ENCODE results near the gene ST3GAL6.
"Not testable (repeated sequence)": the region's sequence is repeated elsewhere in the genome, so short reads cannot be mapped to it uniquely, and the experiment has no call there.

The ST3GAL6 gene

DNA sequence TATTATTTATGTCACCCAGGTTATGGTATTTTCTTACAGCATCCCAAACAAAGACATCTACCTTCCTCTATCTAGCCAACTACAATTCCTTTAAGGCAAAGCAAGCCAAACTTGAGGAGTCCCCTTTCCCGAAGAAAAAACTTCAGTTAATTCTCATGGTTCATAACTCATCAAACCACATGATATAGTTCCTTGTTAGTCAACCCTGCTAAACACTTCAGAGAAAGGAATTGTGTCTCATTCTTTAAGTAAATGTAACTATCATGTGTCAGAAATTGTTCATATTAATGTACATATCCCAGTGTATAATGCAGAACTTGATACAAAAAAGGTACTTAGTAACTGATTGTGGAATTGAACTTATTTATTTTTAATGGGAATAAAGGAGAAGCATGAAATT lies 44.4 kb downstream of the ST3GAL6 start:
- DNase-seq: no peak

DNA sequence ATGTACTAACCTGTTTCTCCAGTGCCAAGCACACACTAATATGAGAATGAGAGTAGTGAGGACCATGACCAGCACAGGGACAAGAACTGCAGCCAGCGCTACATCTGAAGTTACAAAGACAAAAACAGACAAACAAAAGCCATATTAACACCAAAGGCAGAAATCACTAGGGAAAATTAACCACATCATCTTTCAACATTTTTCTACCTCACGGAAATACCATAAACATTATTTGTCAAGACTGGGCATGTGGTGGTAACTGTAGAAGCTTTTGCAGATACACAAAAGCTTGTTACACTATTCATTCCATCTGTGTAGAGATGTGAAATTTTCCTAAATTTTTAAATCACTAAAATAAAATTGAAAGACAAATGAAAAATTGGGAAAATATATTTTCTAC lies 44.9 kb downstream of the ST3GAL6 start:
- DNase-seq: no peak

DNA sequence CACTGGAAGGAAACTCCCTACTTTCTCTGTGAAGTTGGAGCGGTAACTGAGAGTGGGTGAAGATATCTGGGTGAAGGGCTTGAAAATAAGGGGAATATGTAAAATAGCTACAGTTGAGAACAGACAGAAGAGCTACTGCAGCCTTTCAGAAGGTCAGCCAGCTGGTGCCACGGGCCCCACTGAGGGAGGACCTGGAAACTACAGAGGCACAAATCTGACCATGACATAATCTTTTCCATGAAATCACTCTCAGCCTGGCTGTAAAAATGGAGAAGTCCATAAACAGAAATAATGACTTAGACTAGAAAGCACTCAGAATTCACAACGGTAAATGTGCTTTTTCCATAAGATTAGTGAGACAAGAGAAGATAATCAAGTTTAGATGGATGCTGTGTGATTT lies 46.4 kb downstream of the ST3GAL6 start:
- DNase-seq: no peak

DNA sequence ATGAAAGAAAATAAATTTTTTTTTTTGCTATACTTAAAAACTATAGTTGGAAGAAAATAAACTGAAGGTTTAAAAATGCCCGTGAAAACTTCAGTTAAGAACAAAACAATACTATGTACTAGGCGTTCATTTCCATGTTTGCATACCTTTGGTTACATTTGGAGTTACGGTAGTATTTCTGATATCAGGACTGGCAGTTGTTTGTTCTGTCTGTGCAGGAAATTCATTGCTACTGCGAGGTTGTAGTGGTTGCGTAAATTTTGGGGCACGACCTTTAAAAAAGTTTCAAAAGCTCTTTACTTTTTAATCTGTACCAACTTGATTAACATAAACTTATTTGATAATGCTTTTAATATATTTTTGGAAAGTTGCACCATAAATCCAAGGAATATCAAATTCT lies 47.9 kb downstream of the ST3GAL6 start:
- DNase-seq: no peak

DNA sequence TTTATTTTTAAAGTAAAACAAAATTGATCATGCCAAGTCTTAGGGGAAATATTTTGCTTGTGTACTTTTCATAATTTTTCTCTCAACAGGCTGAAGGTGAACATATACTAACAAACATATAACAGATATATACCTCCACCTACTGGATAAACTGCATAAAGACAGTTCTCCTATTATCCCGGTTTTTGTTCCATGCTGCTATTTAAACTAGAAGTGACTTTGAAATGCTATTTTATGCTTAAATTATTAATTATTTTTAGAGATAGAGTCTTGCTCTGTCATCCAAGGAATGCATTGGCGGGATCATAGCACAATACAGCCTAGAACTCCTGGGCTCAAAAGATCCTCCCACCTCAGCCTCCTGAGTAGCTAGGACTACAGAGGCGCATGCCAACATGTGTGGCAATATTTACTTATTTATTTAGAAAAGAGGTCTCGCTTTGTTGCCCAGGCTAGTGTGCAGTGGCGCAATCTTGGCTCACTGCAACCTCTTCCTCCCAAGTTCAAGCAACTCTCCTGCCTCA lies 49.8 kb downstream of the ST3GAL6 start:
- DNase-seq: peak; percentile 58

DNA sequence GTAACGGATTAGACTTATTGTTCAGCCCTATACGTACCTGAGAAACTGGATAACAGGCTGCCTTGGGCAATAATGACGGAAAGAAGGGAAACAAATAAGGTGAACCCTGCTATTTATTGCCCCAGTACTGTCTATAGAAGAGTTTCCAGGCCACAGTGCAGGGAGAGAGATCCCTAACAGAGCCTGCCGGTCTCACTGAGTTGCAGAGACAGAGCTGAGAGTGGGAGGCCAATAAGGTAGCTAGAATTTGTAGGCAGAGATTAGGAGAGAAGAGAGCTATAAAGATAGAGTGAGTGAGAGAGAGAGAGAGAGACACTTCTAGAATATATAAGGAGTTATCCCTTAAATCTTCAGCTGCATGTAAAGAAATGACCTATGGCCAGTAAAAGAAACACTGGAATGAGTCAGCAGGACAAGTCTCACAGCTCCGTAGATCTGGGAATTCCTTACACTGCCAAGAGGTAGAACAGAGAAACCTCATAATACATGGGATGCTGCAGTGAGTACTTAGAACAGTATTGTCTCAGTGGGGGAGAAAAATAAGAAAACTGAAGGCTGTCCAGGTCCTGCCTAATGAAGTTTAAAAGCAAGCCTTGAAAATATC lies 51.8 kb downstream of the ST3GAL6 start:
- DNase-seq: no peak

DNA sequence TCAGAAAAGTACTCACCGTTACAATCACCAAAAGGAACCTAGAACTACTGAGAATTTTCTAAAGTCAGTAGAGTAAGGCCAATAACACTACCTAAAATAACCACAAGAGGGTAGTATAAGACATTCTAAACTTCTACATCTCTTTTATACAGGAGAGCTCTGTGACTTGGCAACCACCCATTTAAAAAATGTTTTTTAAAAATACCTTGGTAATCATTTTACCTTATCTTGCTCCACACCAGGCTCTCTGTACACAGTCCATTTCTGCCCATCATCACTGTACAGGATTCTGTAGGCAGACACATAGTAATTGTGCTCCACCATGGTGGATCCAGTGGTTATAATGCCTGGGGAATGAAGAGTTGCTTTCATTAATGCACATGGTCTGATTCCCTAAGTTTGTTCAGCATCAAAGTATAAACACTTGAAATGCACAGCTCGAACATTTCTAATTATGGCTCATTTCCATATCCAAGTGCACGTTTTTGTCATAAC lies 54.5 kb downstream of the ST3GAL6 start:
- peak; percentile 85 for DNase-seq

DNA sequence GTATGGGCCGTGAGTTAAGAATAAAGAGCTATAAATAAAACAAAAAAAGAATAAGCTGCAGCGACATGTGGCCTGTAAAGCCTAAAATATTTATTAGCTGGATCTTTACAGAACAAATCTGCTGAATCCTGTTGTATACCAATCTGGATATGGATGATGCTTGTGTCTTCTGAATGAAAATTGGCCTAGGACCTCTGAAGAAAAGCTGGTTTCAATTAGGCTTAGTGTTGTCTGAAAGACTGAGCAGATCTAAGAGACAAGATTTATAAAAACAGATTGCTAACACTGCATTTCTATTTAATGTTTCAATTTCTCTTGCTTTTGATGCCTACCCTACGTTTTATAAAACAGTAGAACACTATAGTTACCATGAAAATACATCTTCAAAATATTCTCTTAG lies 57.9 kb downstream of the ST3GAL6 start:
- no peak for DNase-seq

DNA sequence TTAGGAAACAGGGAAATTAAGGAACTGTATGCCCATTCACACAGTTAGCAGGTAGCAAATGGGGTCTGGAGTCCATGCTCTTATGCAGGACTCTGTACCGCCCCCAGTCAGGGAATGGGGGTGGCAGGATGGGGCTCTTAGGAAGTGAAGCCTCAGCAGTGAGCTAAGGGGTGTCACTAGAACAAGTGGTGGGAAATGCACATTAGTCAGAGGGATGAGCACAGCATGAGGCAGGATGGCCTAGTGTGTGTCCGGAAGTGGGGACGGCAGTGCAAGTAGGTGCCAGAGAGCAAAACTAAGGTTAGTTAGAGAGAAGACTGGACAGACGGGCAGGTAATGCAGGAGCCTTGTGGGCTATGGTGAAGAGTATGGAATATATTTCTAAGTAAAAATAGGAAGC lies 60.7 kb downstream of the ST3GAL6 start:
- no peak for DNase-seq

DNA sequence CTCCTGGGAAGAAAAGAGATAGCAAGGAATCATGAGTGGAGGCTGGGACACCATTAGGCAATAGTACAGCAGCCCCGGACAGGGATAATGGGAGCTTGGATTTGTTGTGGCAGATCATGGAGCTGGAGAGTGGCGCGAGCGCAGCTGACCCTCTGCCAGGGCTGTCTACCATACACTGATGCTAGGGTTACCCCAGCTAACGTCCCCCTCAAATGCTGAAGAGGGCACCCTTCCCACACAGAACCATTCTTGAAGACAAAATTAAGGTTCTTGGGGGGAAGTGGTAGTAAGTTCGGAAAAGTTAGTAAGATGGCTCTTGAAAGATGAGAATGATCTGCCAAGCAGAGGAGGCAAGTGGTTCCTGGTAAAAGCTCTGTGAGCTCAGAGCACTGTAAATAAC lies 61.1 kb downstream of the ST3GAL6 start:
- no peak for DNase-seq

DNA sequence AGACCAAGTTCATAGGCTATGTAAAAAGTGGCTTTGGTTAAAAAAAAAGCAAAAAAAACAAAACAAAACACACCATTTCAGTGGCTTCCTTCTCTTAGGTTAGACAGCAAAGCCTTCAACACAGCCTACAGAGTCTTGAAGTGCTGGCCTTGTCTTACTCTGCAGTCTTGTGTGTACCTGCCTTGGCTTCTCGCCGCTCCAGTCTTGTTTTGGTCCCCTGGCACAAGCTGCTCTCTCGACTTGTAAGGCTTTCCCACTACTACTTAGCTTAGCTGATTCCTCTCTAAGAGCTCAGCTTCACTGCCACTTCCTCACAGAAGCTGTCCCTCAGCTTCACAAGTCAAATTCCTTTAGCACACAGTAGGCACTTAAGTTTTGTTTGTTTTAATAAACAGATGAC lies 63.0 kb downstream of the ST3GAL6 start:
- no peak for DNase-seq

DNA sequence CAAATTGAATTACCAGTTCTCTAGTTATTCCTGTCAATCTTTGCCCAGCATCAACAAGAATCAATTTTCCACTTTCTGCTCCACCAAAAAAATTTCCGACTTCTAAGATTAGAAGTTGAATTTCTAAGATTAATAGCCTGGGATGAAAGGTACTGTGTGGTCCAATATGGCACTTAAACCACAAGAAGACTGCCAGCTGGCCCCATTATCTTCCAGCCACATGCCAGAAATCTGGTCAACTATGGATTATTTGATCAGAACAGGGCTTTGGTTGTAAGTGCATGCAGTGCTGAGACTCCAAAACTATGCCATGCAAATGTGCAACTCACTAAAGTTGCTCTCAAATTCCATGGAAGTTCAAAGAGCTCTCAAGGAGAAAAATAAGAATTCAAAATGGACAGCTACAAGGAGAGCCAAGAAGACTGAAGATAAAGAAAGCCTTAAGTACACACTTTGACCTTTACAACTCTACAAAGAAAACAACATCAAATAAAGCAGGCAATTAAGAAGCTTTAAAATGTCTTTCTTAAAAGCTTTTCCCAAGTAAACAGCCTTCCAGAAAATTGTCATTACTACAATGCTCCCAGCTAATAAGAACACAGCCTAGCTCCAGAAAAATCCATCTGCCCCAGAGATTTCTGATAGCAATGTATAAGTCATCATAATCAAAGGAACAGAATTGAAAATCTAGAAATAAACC lies 64.2 kb downstream of the ST3GAL6 start:
- no peak for DNase-seq

DNA sequence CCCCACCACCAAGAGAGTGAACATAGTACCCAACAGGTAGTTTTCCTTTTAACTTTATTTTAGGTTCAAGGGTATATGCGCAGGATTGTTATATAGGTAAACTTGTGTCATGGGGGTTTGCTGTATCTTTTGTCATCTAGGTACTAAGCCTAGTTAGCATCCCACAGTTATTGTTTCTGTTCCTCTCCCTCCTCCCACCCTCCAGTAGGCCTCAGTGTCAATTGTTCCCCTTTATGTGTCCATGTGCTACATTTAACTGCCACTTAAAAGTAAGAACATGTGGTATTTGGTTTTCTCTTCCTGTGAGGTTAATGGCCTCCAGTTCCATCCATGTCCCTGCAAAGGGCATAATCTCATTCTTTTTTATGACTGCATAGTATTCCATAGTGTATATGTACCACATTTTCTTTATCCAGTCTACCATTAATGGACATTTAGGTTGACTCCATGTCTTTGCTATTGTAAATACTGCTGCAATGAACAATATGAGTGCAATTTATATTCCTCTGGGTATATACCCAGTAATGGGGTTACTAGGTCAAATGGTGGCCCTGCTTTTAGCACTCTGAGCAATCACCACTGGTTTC lies 66.2 kb downstream of the ST3GAL6 start:
- DNase-seq: no peak

DNA sequence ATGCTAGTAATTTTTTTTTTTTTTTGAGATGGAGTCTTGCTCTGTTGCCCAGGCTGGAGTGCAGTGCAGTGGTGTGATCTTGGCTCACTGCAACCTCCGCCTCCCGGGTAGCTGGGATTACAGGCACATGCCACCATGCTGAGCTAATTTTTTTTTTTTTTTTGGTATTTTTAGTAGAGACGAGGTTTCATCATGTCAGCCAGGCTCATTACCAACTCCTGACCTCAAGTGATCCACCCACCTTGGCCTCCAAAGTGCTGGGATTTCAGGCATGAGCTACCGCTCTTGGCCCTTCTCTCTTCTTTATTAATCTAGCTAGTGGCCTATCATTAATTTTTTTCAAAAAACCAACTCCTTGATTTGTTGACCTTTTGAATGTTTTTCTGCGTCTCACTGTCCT lies 67.9 kb downstream of the ST3GAL6 start:
- DNase-seq: not testable (repeated sequence)

DNA sequence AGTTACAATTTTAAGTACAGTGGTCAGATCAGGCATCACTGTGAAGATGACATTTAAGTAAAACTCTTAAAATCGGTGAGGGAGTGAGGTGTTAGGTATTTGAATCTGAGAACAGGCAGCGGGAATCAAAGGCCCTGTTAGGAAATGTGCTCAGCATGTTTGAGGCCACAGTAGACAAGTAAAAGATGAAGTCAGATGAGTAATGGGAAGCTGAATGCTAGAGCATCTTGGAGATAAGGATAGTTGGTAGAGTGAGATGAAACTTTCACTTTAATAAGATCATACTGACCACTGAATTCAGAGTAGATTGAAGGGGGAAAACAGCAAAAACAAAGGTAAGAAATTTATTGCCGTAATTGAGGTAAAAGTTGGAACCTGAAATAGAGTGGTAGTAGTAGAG lies 76.7 kb downstream of the ST3GAL6 start:
- DNase-seq: no peak

DNA sequence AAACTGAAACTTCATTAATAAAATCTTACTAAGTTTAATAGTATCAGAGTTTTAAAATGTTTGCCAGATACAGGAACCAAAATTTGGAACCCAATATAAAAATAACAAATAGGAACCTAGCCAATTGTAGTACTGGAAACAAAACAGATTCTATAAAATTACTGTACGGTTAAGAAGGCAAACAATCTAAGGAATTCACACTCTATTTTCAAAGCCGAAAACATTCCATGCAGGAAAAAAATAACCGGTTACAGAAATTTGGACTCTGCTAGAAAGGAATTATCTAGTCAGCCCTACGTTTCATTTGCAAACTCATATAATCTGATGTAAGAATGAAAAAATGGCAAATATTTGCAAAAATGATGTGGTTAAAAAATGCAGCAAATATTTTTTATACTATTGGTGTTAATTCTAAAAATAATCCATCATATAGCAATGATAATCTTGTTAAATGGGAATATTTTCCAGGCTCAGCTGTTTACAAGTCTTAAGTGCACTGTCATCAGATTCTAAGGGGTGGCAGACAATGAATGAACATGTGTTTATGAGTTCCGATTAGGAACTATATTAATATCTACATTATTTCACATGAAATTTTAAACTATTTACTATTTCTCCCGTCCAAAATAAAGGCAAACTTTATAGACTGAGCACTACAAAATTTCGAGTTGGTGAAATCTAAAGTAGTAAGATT lies 80.3 kb downstream of the ST3GAL6 start:
- DNase-seq: no peak
